ENCODE data around the gene C1QTNF9. TPM values are rescaled to one million over a fixed set of nuclear protein-coding genes. Genes with fewer than 3 reads are reported as not detected.
A peak's percentile ranks its signal among the peaks of the same experiment; 100 is the strongest.
"Not testable (repeated sequence)": the region's sequence is repeated elsewhere in the genome, so short reads cannot be mapped to it uniquely, and the experiment has no call there.

Gene C1QTNF9
- polyA plus RNA-seq, 5 donors, result 0.13 to 0.56 (median 0.33) TPM

GRCh38 chr13:24321416-24321815, 12.0 kb downstream of the C1QTNF9 start:
- DNase-seq, result not testable (repeated sequence)

GRCh38 chr13:24322470-24322869, 13.1 kb downstream of the C1QTNF9 start:
- DNase-seq, result not testable (repeated sequence)

GRCh38 chr13:24323036-24323738, 13.8 kb downstream of the C1QTNF9 start:
- no peak for DNase-seq

GRCh38 chr13:24323739-24324075, 14.3 kb downstream of the C1QTNF9 start:
- no peak for DNase-seq

- DNase-seq, result not testable (repeated sequence)
Observed at GRCh38 chr13:24327598-24327997, 18.2 kb downstream of the C1QTNF9 start.

- DNase-seq, result no peak
Observed at GRCh38 chr13:24328145-24328544, 18.8 kb downstream of the C1QTNF9 start.

GRCh38 chr13:24338721-24339120, 29.3 kb downstream of the C1QTNF9 start:
- DNase-seq, result no peak

- DNase-seq, result no peak
Observed at GRCh38 chr13:24339937-24340607, 30.7 kb downstream of the C1QTNF9 start.

- no peak for DNase-seq
Observed at GRCh38 chr13:24340608-24340955, 31.2 kb downstream of the C1QTNF9 start.

- no peak for DNase-seq
Observed at GRCh38 chr13:24341439-24341838, 32.1 kb downstream of the C1QTNF9 start.

GRCh38 chr13:24348385-24348784, 39.0 kb downstream of the C1QTNF9 start:
- DNase-seq, result no peak

GRCh38 chr13:24348797-24349515, 39.6 kb downstream of the C1QTNF9 start:
- DNase-seq, result peak in 1 of 2 donors; percentile 8

GRCh38 chr13:24349778-24350664, 40.6 kb downstream of the C1QTNF9 start:
- not testable (repeated sequence) for DNase-seq

GRCh38 chr13:24351423-24351822, 42.0 kb downstream of the C1QTNF9 start:
- DNase-seq, result no peak

GRCh38 chr13:24353736-24354135, 44.4 kb downstream of the C1QTNF9 start:
- no peak for DNase-seq

- no peak for DNase-seq
Observed at GRCh38 chr13:24355103-24355502, 45.7 kb downstream of the C1QTNF9 start.

- no peak for DNase-seq
Observed at GRCh38 chr13:24356270-24356669, 46.9 kb downstream of the C1QTNF9 start.

- no peak for DNase-seq
Observed at GRCh38 chr13:24356837-24357236, 47.5 kb downstream of the C1QTNF9 start.

GRCh38 chr13:24357756-24358155, 48.4 kb downstream of the C1QTNF9 start:
- no peak for DNase-seq

- not testable (repeated sequence) for DNase-seq
Observed at GRCh38 chr13:24358836-24359235, 49.5 kb downstream of the C1QTNF9 start.

- DNase-seq, result not testable (repeated sequence)
Observed at GRCh38 chr13:24359252-24359651, 49.9 kb downstream of the C1QTNF9 start.

GRCh38 chr13:24360106-24360505, 50.7 kb downstream of the C1QTNF9 start:
- no peak for DNase-seq
